ENCODE measurements around the gene RFX8. TPM values are rescaled to one million over a fixed set of nuclear protein-coding genes. Genes with fewer than 3 reads are reported as not detected.

RFX8 gene
- total RNA-seq, 4 donors from 2014 or later: 0.27 TPM; not detected in 3

DNA sequence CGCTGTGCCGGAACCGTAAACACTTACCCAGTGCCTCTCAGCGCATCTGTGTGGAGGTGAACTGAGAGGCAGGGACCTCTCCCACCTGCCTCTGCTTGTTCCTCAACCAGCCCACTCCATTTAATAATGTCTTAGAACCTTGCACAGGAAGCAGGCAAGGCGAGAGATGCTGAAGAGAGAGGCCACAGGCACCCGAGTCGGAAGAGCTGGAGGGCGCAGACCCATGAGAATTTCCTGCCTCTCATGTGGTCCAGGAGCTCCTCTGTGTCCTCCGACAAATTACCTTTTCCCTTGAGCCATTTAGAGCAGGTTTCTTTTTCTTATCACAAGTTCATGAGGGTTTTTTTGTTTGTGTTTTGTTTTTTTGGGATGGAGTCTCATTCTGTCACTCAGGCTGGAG lies 4.9 kb upstream of the RFX8 start:
- TF ChIP-seq, protein P1, sequence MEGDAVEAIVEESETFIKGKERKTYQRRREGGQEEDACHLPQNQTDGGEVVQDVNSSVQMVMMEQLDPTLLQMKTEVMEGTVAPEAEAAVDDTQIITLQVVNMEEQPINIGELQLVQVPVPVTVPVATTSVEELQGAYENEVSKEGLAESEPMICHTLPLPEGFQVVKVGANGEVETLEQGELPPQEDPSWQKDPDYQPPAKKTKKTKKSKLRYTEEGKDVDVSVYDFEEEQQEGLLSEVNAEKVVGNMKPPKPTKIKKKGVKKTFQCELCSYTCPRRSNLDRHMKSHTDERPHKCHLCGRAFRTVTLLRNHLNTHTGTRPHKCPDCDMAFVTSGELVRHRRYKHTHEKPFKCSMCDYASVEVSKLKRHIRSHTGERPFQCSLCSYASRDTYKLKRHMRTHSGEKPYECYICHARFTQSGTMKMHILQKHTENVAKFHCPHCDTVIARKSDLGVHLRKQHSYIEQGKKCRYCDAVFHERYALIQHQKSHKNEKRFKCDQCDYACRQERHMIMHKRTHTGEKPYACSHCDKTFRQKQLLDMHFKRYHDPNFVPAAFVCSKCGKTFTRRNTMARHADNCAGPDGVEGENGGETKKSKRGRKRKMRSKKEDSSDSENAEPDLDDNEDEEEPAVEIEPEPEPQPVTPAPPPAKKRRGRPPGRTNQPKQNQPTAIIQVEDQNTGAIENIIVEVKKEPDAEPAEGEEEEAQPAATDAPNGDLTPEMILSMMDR (IDR thresholded peaks at IDR 0.05 in 4 of 5, conservative IDR thresholded peaks at IDR 0.05 in 1 of 5): no peak
- TF ChIP-seq POLR2A (IDR thresholded peaks at IDR 0.05): no peak
- ATAC-seq: no peak

DNA sequence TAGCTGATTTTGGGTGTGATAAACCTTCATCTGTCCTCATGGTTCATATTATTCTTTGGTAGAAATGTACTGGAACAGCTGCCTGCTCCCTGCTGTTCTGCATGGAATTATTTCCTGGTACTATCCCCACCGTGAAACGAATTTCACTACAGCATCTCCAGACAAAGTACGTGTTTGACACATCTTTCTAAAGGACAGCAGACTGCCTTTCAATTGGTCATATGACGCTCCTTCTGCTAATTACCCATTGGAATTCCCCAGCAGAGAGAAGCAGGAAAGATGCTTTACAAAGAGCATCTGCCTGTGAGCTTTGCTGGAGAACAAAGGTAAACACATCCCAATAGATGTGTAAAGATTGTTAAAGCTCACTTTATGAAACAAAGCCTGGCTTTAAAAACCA lies 4.4 kb upstream of the RFX8 start:
- H3K4me1 ChIP-seq: no peaks in the 10 kb centered on the region
- intact Hi-C loops (cut with DNase I; ENCODE audit: low total_unique reads): no loop called here
- H3K27ac ChIP-seq: no peak overlapping the region
- H3K36me3 ChIP-seq: no peaks in the 10 kb centered on the region
- H3K4me3 ChIP-seq: no peak overlapping the region
- no peak for ATAC-seq
- in situ Hi-C loops (cut with MboI; ENCODE audit: low sequenced_read_pairs in 4 of 4): no loop called here
- peaks cover 0 to 5% (median 0%) of the 10 kb centered on the region in 3 donors for H3K27me3 ChIP-seq
- TF ChIP-seq, protein P1 (IDR thresholded peaks at IDR 0.05 in 4 of 5, conservative IDR thresholded peaks at IDR 0.05 in 1 of 5): no peak
- TF ChIP-seq POLR2A (IDR thresholded peaks at IDR 0.05): no peak
- no peak for DNase-seq
- no peaks in the 10 kb centered on the region for H3K9me3 ChIP-seq

More for the DNA sequence above, 4.9 kb upstream of the RFX8 start:
- in situ Hi-C loops (cut with MboI; ENCODE audit: low sequenced_read_pairs in 4 of 4): no loop called here
- intact Hi-C loops (cut with DNase I; ENCODE audit: low total_unique reads): no loop called here
- peaks cover 0 to 4% (median 0%) of the 10 kb centered on the region in 3 donors for H3K27me3 ChIP-seq
- H3K4me1 ChIP-seq: no peaks in the 10 kb centered on the region
- H3K4me3 ChIP-seq: no peak overlapping the region
- no peak overlapping the region for H3K27ac ChIP-seq
- no peaks in the 10 kb centered on the region for H3K36me3 ChIP-seq
- no peak for DNase-seq
- H3K9me3 ChIP-seq: no peaks in the 10 kb centered on the region

DNA sequence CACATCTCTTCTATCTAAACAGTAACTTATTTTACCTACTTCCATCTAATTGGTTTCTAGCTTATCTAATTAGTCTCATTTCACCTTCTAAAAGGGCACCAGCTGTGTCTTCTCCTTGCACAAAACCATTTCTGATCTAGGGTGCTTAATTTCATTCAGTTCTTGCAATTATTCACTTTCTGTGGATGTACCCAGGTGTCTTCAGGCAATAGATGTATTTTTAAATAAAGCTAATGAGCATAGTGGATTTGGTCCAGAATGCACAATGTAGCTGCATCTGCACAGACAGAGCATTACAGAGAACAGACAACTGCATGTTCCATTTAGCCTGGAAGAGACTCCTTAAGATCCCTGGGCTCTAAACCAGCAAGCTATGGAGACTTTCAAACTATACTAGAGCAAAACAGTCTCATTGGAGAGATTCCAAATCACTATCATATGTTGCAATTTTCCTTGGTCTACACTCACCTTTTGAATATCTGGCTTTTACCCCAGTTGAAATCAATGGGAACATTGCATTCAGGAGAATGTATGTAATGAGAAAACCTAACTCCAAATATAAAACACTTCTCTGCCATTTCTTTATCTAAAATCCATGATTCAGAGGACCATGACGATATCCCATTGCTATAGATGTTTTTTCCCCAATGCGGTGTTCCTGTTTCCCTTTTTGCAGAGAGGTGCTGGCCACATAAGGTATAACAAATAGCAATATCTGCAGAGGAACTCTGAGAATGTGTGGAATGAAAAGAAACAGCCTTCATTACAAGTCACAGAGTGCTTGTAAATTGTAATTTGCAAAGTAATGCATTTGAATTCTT lies 3.5 kb upstream of the RFX8 start:
- ATAC-seq (no peak), DNase-seq (no peak)
- H3K27me3 ChIP-seq: peaks cover 0 to 12% (median 5%) of the 10 kb centered on the region in 3 donors
- no peak overlapping the region for H3K4me3 ChIP-seq
- peaks cover 0 to 4% of the 10 kb centered on the region in 2 donors for H3K4me1 ChIP-seq
- no peak overlapping the region for H3K27ac ChIP-seq
- in situ Hi-C loops (cut with MboI; ENCODE audit: low sequenced_read_pairs in 4 of 4) (no loop called here), intact Hi-C loops (cut with DNase I; ENCODE audit: low total_unique reads) (no loop called here)
- TF ChIP-seq, protein P1 (IDR thresholded peaks at IDR 0.05 in 4 of 5, conservative IDR thresholded peaks at IDR 0.05 in 1 of 5): no peak
- TF ChIP-seq POLR2A (IDR thresholded peaks at IDR 0.05): no peak
- H3K36me3 ChIP-seq: no peaks in the 10 kb centered on the region
- H3K9me3 ChIP-seq: no peaks in the 10 kb centered on the region

DNA sequence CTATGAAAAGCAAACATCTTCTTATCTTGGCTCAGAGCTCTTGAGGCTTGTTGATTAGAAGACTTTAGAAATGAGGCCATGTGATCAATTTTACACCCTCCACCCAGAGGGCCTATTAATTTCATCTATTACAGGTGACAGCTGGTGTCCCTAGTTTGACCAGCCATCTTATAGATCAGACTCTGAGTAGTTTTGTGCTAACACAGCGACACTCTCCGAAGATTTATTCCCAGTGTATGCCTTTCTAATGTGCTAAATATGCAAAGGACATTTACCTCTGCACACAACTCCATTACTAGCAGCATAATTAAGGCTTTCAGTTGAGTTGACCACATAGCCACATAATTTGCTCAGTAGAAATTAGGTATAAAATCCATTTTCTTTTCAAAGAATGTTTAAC lies 2.6 kb upstream of the RFX8 start:
- Histone ChIP-seq H3K36me3 (no peaks in the 10 kb centered on the region), H3K9me3 (no peaks in the 10 kb centered on the region), H3K4me3 (no peak overlapping the region), H3K27ac (no peak overlapping the region), H3K27me3 (peaks cover 0 to 12% (median 5%) of the 10 kb centered on the region in 3 donors), H3K4me1 (peaks cover 0 to 5% of the 10 kb centered on the region in 2 donors)
- in situ Hi-C loops (cut with MboI; ENCODE audit: low sequenced_read_pairs in 4 of 4) (no loop called here), intact Hi-C loops (cut with DNase I; ENCODE audit: low total_unique reads) (no loop called here)
- ATAC-seq (no peak), DNase-seq (no peak)
- TF ChIP-seq, protein P1 (IDR thresholded peaks at IDR 0.05 in 4 of 5, conservative IDR thresholded peaks at IDR 0.05 in 1 of 5): no peak
- no peak for TF ChIP-seq POLR2A (IDR thresholded peaks at IDR 0.05)

Measured in gastrocnemius medialis (tissue), 4 donors.